Esophagus muscularis mucosa (tissue), 4 donors: Measurements from ENCODE around the gene AUTS2. TPM values are rescaled to one million over a fixed set of nuclear protein-coding genes. Genes with fewer than 3 reads are reported as not detected.

Source experiments
- DNase-seq: peaks from one replicate; pipeline ENCODE4 v3.0.0-alpha.2; 2017; ENCODE audit errors: extremely low spot score
- H3K27ac ChIP-seq, 4 donors: fragments of 200-600 bp; sonication (generic); replicated peaks in 1 of 4; 1 replicate in 3 of 4; 2 replicates in 1 of 4; pipeline ENCODE4 v1.5.1; 2016 to 2019; ENCODE audit warnings: mild to moderate bottlenecking in 1 of 4
- H3K27me3 ChIP-seq, 4 donors: fragments of 200-600 bp; sonication (generic); one replicate each; pipeline versions ENCODE4 v1.5.1 to v1.6.0; 2016 to 2019
- H3K36me3 ChIP-seq, 4 donors: fragments of 200-600 bp; sonication (generic); one replicate each; pipeline ENCODE4 v1.5.1; 2016 to 2019
- H3K4me1 ChIP-seq, 4 donors: fragments of 200-600 bp; sonication (generic); one replicate each; pipeline ENCODE4 v1.5.1; 2016 to 2019
- H3K4me3 ChIP-seq, 4 donors: fragments of 200-600 bp; sonication (generic); 1 replicate in 2 of 4; 2 replicates in 2 of 4; pipeline ENCODE4 v1.5.1; 2016 to 2019; ENCODE audit warnings: mild to moderate bottlenecking in 4 of 4, moderate library complexity in 1 of 4
- H3K9me3 ChIP-seq, 4 donors: fragments of 200-600 bp; sonication (generic); 1 replicate in 3 of 4; 2 replicates in 1 of 4; pipeline ENCODE4 v1.5.1; 2016 to 2019
- EP300 ChIP-seq: sonication (generic); formaldehyde crosslinking; IDR thresholded peaks from one replicate; pipeline ENCODE4 v1.6.1; 2017; ENCODE audit warnings: antibody characterized with exemption
- POLR2A ChIP-seq: fragments of 450-650 bp; IDR thresholded peaks from one replicate; pipeline ENCODE4 v1.6.1; 2017; ENCODE audit warnings: antibody characterized with exemption, moderate library complexity, mild to moderate bottlenecking, low read depth
- POLR2AphosphoS5 ChIP-seq, 2 donors: sonication (generic); formaldehyde crosslinking; IDR thresholded peaks; one replicate each; pipeline ENCODE4 v1.6.1; 2017; ENCODE audit warnings: antibody characterized with exemption in 2 of 2
- WGBS: methylation state at CpG from one replicate; pipeline ENCODE4 v1.1.5; 2018; 5-methylcytosine and 5-hydroxymethylcytosine counted together
- intact Hi-C: fragments of 100-400 bp; cut with DNase I; formaldehyde crosslinking; loops from one replicate; pipeline ENCODE4 v1.15.1; 2023
- total RNA-seq, 4 donors: library from RNA; depleted of rRNA; stranded (reverse); fragments of >200 nt; gene quantifications; one replicate each; pipeline versions ENCODE4 v1.1.0 to v1.2.1, GENCODE V29; 2016
- TF ChIP-seq, protein P1 (sequence below), 3 experiments: fragments of 200-600 bp in 2 of 3; fragments of 450-650 bp in 1 of 3; sonication (generic) in 2 of 3; IDR thresholded peaks; one replicate each; pipeline ENCODE4 v1.5.1; 2017 to 2019; ENCODE audit warnings: antibody characterized with exemption in 3 of 3, mild to moderate bottlenecking in 2 of 3, moderate library complexity in 1 of 3

Gene AUTS2
- total RNA-seq, 4 donors from 2014 or later: 18.5 to 44.9 (median 34.2) TPM

DNA sequence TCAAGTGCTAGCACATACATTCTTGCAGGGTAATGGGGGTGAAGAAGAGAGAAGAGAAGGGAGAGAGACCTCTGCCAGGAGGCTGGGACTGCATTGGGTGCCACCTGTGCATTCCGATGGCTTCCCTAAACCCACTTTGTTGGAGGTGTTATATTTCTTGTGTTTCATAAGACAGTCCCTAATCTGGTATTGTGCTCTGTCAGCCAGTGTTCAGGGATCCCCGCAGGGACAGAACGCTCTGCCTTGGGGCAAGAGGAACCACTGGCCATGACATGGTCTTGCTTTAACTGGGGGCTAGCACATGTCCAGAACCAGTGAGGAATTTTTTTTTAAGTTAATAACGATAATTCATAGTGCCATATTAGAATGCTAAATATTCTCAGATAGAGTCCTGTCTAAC is 1168.4 kb downstream of the AUTS2 start:
- DNase-seq: no peak
- no peak overlapping the region for H3K4me3 ChIP-seq
- TF ChIP-seq, protein P1, sequence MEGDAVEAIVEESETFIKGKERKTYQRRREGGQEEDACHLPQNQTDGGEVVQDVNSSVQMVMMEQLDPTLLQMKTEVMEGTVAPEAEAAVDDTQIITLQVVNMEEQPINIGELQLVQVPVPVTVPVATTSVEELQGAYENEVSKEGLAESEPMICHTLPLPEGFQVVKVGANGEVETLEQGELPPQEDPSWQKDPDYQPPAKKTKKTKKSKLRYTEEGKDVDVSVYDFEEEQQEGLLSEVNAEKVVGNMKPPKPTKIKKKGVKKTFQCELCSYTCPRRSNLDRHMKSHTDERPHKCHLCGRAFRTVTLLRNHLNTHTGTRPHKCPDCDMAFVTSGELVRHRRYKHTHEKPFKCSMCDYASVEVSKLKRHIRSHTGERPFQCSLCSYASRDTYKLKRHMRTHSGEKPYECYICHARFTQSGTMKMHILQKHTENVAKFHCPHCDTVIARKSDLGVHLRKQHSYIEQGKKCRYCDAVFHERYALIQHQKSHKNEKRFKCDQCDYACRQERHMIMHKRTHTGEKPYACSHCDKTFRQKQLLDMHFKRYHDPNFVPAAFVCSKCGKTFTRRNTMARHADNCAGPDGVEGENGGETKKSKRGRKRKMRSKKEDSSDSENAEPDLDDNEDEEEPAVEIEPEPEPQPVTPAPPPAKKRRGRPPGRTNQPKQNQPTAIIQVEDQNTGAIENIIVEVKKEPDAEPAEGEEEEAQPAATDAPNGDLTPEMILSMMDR (IDR thresholded peaks at IDR 0.05): no peak
- TF ChIP-seq EP300: no peak
- no peak for TF ChIP-seq POLR2A
- TF ChIP-seq POLR2AphosphoS5 (IDR thresholded peaks at IDR 0.05): no peak
- peaks cover 6 to 66% (median 39%) of the 10 kb centered on the region in 4 donors for H3K36me3 ChIP-seq
- no peaks in the 10 kb centered on the region for H3K27me3 ChIP-seq
- H3K4me1 ChIP-seq: peaks cover 0 to 6% (median 0%) of the 10 kb centered on the region in 4 donors
- H3K27ac ChIP-seq: no peak overlapping the region
- intact Hi-C loops: no loop called here
- 89% methylated on average over 4 of the region's 4 CpGs for WGBS
- no peaks in the 10 kb centered on the region for H3K9me3 ChIP-seq

DNA sequence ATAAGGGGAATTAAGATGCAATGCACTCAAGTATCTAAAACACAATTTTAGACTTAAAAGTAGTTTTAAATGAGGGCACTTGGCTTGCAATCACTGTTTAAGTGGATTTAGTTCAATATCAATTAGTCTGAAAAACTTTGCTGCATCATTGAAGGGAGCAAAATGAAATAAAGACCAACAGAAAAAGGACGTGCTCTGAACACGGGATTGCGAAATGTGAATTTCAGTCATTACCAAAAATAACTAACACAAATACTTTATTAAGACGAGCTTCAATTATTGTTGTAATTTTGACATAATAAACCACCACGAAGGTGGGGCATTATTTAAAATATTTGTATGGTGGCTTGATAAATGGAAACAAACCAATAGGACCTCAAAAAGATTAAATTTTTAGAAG is 1171.9 kb downstream of the AUTS2 start:
- Histone ChIP-seq H3K4me3 (no peak overlapping the region), H3K27me3 (no peaks in the 10 kb centered on the region), H3K36me3 (peaks cover 15 to 79% (median 56%) of the 10 kb centered on the region in 4 donors), H3K9me3 (no peaks in the 10 kb centered on the region), H3K27ac (no peak overlapping the region), H3K4me1 (no peaks in the 10 kb centered on the region)
- 87% methylated on average over 5 of the region's 5 CpGs for WGBS
- intact Hi-C loops: no loop called here
- DNase-seq: no peak
- TF ChIP-seq POLR2A (no peak), POLR2AphosphoS5 (IDR thresholded peaks at IDR 0.05) (no peak), EP300 (no peak)
- TF ChIP-seq, protein P1 (IDR thresholded peaks at IDR 0.05): no peak

DNA sequence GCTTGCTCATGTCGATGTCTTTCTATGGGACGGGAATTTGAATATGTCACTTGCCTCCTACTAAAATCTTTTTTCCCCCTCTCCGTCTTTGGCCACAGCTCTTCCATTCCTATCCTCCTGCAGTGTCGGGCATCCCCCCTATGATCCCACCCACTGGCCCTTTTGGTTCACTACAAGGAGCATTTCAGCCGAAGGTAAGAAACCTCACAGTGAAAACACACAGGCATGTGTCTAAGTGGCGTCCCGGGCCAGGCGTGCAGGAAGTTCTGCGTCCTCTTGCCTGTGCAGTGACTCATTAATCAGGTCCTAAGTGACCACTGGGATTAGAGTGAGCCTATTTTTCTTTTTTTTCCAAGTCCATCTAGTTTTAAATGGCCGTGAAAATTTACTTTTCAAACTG is 1173.2 kb downstream of the AUTS2 start:
- no peaks in the 10 kb centered on the region for H3K9me3 ChIP-seq
- H3K4me1 ChIP-seq: no peaks in the 10 kb centered on the region
- TF ChIP-seq POLR2A: no peak
- TF ChIP-seq, protein P1 (IDR thresholded peaks at IDR 0.05): no peak
- TF ChIP-seq EP300: no peak
- no peak for TF ChIP-seq POLR2AphosphoS5 (IDR thresholded peaks at IDR 0.05)
- no peak for DNase-seq
- 88% methylated on average over 10 of the region's 10 CpGs for WGBS
- peaks cover 15 to 75% (median 46%) of the 10 kb centered on the region in 4 donors for H3K36me3 ChIP-seq
- H3K4me3 ChIP-seq: no peak overlapping the region
- no peak overlapping the region for H3K27ac ChIP-seq
- intact Hi-C loops: no loop called here
- H3K27me3 ChIP-seq: no peaks in the 10 kb centered on the region

DNA sequence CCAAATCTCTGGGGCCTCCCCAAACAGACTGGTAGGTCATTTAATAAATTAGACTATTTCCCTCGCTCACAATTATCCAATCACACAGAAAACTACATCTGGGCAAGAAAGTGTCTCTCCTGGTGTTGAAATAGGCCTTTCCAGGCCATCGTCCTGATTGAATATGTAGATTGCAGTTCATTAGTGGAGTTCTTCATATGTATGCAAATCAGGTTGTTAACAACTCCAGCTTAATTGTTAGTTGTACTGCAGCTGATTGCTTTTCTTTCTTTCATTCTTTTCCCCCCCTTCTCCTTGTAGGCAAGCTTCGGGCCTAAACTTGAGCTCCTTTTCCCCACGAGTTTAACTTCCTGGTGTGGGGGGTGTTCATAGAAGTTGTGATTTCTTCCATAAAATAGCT is 1174.6 kb downstream of the AUTS2 start:
- intact Hi-C loops: no loop called here
- WGBS: 91% methylated on average over 4 of the region's 4 CpGs
- Histone ChIP-seq H3K4me3 (no peak overlapping the region), H3K9me3 (no peaks in the 10 kb centered on the region), H3K27ac (no peak overlapping the region), H3K4me1 (no peaks in the 10 kb centered on the region), H3K27me3 (no peaks in the 10 kb centered on the region), H3K36me3 (peaks cover 20 to 77% (median 47%) of the 10 kb centered on the region in 4 donors)
- DNase-seq: no peak
- TF ChIP-seq POLR2AphosphoS5 (IDR thresholded peaks at IDR 0.05) (no peak), POLR2A (no peak), EP300 (no peak)
- TF ChIP-seq, protein P1 (IDR thresholded peaks at IDR 0.05): no peak

DNA sequence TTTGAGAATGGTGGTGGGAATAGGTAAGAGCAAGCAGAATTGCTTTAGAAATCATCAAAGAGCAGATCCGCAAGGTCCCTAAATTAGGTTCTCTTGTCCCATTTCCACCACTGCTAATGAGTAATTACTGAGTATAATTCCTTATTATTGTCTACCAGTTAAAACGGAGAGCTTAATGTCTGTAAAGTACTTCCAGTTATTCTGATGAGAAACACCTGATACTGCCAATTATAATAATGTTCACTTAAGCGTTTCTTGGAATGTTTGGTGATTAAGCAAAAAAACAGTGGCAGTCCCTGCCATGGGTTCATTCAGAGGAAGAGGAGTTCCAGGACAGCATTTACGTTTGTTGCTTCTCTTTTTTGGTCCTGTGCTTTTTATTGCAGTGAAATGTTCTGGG is 1175.1 kb downstream of the AUTS2 start:
- intact Hi-C loops: no loop called here
- Histone ChIP-seq H3K36me3 (peaks cover 15 to 76% (median 47%) of the 10 kb centered on the region in 4 donors), H3K4me1 (no peaks in the 10 kb centered on the region), H3K9me3 (no peaks in the 10 kb centered on the region), H3K27ac (no peak overlapping the region), H3K27me3 (no peaks in the 10 kb centered on the region), H3K4me3 (no peak overlapping the region)
- TF ChIP-seq POLR2A (no peak), POLR2AphosphoS5 (IDR thresholded peaks at IDR 0.05) (no peak), EP300 (no peak)
- TF ChIP-seq, protein P1 (IDR thresholded peaks at IDR 0.05): no peak
- DNase-seq: no peak
- 79% methylated on average over 4 of the region's 4 CpGs for WGBS
